ENCODE measurements around the gene CCT4. TPM values are rescaled to one million over a fixed set of nuclear protein-coding genes. Genes with fewer than 3 reads are reported as not detected.
"Not testable (repeated sequence)": the region's sequence is repeated elsewhere in the genome, so short reads cannot be mapped to it uniquely, and the experiment has no call there.

CCT4 gene
- polyA plus RNA-seq, 1 donor: 107 TPM

- no peaks in the 10 kb centered on the region for H3K36me3 ChIP-seq (ENCODE audit: control insufficient read depth, insufficient read depth, low read length)
- no peaks in the 10 kb centered on the region for H3K4me1 ChIP-seq (ENCODE audit: control insufficient read depth, insufficient read depth, low read length)
- H3K27me3 ChIP-seq (ENCODE audit: control insufficient read depth, insufficient read depth, low read length): no peaks in the 10 kb centered on the region
- peak overlapping the region; percentile 34 for H3K27ac ChIP-seq (ENCODE audit: low read length)
- WGBS (ENCODE audit: insufficient coverage, low lambda C conversion rate): no CpG with 5 or more reads among the region's 23 CpGs
- DNase-seq: peak; percentile 91 to 97
- no peaks in the 10 kb centered on the region for H3K9me3 ChIP-seq (ENCODE audit: control insufficient read depth, low read depth, low read length)
- H3K4me3 ChIP-seq (ENCODE audit: low read length): peak overlapping the region; percentile 76
Observed at GRCh38 chr2:61854564-61855317, 33.7 kb downstream of the CCT4 start.

- Histone ChIP-seq H3K27ac (ENCODE audit: low read length) (peak within 1 kb of the TSS; percentile 81), H3K4me1 (ENCODE audit: control insufficient read depth, insufficient read depth, low read length) (no peaks in the 10 kb centered on the region), H3K36me3 (ENCODE audit: control insufficient read depth, insufficient read depth, low read length) (no peaks in the 10 kb centered on the region), H3K4me3 (ENCODE audit: low read length) (peak within 1 kb of the TSS; percentile 76), H3K27me3 (ENCODE audit: control insufficient read depth, insufficient read depth, low read length) (no peaks in the 10 kb centered on the region), H3K9me3 (ENCODE audit: control insufficient read depth, low read depth, low read length) (no peaks in the 10 kb centered on the region)
- 0% methylated on average over 1 of the region's 50 CpGs for WGBS (ENCODE audit: insufficient coverage, low lambda C conversion rate)
- DNase-seq: peak; percentile 82 to 89
Observed at GRCh38 chr2:61853847-61854563, 34.5 kb downstream of the CCT4 start, which contains the start of gene FAM161A. FAM161A (minus strand) TSS chr2:61854060; CDS start chr2:61854041, 19 bp downstream.

- Histone ChIP-seq H3K4me1 (ENCODE audit: control insufficient read depth, insufficient read depth, low read length) (no peaks in the 10 kb centered on the region), H3K27me3 (ENCODE audit: control insufficient read depth, insufficient read depth, low read length) (no peaks in the 10 kb centered on the region), H3K36me3 (ENCODE audit: control insufficient read depth, insufficient read depth, low read length) (no peaks in the 10 kb centered on the region), H3K4me3 (ENCODE audit: low read length) (peak overlapping the region; percentile 76), H3K9me3 (ENCODE audit: control insufficient read depth, low read depth, low read length) (no peaks in the 10 kb centered on the region), H3K27ac (ENCODE audit: low read length) (peak overlapping the region; percentile 81)
- no CpG with 5 or more reads among the region's 26 CpGs for WGBS (ENCODE audit: insufficient coverage, low lambda C conversion rate)
- peak in 1 of 2 donors; percentile 35 for DNase-seq
Observed at GRCh38 chr2:61853086-61853846, 35.2 kb downstream of the CCT4 start.

DNA sequence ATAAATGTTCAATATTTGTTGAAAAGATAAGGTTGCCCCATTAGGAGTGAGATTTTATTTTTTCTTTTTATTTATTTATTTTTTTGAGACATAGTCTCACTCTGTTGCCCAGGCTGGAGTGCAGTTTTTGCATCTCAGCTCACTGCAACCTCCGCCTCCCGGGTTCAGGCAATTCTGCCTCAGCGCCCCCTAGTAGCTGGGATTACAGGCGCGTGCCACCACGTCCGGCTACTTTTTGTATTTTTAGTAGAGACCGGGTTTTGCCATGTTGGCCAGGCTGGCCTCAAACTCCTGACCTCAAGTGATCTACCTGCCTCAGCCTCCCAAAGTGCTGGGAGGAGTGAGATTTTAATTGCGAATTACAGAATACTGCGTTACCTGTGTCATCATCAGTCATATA is 37.2 kb downstream of the CCT4 start:
- not testable (repeated sequence) for H3K4me1 ChIP-seq (ENCODE audit: control insufficient read depth, insufficient read depth, low read length); DNase-seq; H3K27me3 ChIP-seq (ENCODE audit: control insufficient read depth, insufficient read depth, low read length); H3K36me3 ChIP-seq (ENCODE audit: control insufficient read depth, insufficient read depth, low read length); H3K9me3 ChIP-seq (ENCODE audit: control insufficient read depth, low read depth, low read length); H3K27ac ChIP-seq (ENCODE audit: low read length); H3K4me3 ChIP-seq (ENCODE audit: low read length)
- WGBS (ENCODE audit: insufficient coverage, low lambda C conversion rate): no CpG with 5 or more reads among the region's 10 CpGs

- Histone ChIP-seq H3K27ac (ENCODE audit: low read length) (no peak overlapping the region), H3K4me1 (ENCODE audit: control insufficient read depth, insufficient read depth, low read length) (no peaks in the 10 kb centered on the region), H3K36me3 (ENCODE audit: control insufficient read depth, insufficient read depth, low read length) (no peaks in the 10 kb centered on the region), H3K9me3 (ENCODE audit: control insufficient read depth, low read depth, low read length) (no peaks in the 10 kb centered on the region), H3K27me3 (ENCODE audit: control insufficient read depth, insufficient read depth, low read length) (no peaks in the 10 kb centered on the region), H3K4me3 (ENCODE audit: low read length) (no peak overlapping the region)
- no peak for DNase-seq
- no CpG with 5 or more reads among the region's 3 CpGs for WGBS (ENCODE audit: insufficient coverage, low lambda C conversion rate)
Observed at GRCh38 chr2:61845320-61845719, 43.1 kb downstream of the CCT4 start.

GRCh38 chr2:61841286-61841685 is 47.2 kb downstream of the CCT4 start:
- 100% methylated on average over 1 of the region's 3 CpGs for WGBS (ENCODE audit: insufficient coverage, low lambda C conversion rate)
- Histone ChIP-seq H3K9me3 (ENCODE audit: control insufficient read depth, low read depth, low read length) (no peaks in the 10 kb centered on the region), H3K4me1 (ENCODE audit: control insufficient read depth, insufficient read depth, low read length) (no peaks in the 10 kb centered on the region), H3K4me3 (ENCODE audit: low read length) (no peak overlapping the region), H3K27ac (ENCODE audit: low read length) (no peak overlapping the region), H3K27me3 (ENCODE audit: control insufficient read depth, insufficient read depth, low read length) (no peaks in the 10 kb centered on the region), H3K36me3 (ENCODE audit: control insufficient read depth, insufficient read depth, low read length) (no peaks in the 10 kb centered on the region)
- DNase-seq: no peak

- Histone ChIP-seq H3K4me1 (ENCODE audit: control insufficient read depth, insufficient read depth, low read length) (no peaks in the 10 kb centered on the region), H3K27me3 (ENCODE audit: control insufficient read depth, insufficient read depth, low read length) (no peaks in the 10 kb centered on the region), H3K9me3 (ENCODE audit: control insufficient read depth, low read depth, low read length) (no peaks in the 10 kb centered on the region), H3K27ac (ENCODE audit: low read length) (no peak overlapping the region), H3K4me3 (ENCODE audit: low read length) (no peak overlapping the region), H3K36me3 (ENCODE audit: control insufficient read depth, insufficient read depth, low read length) (no peaks in the 10 kb centered on the region)
- DNase-seq: no peak
- 0% methylated on average over 1 of the region's 1 CpG for WGBS (ENCODE audit: insufficient coverage, low lambda C conversion rate)
Observed at GRCh38 chr2:61834893-61835292, 53.6 kb downstream of the CCT4 start.

- no peaks in the 10 kb centered on the region for H3K4me1 ChIP-seq (ENCODE audit: control insufficient read depth, insufficient read depth, low read length)
- no peaks in the 10 kb centered on the region for H3K9me3 ChIP-seq (ENCODE audit: control insufficient read depth, low read depth, low read length)
- no peak overlapping the region for H3K4me3 ChIP-seq (ENCODE audit: low read length)
- H3K27ac ChIP-seq (ENCODE audit: low read length): no peak overlapping the region
- H3K27me3 ChIP-seq (ENCODE audit: control insufficient read depth, insufficient read depth, low read length): no peaks in the 10 kb centered on the region
- H3K36me3 ChIP-seq (ENCODE audit: control insufficient read depth, insufficient read depth, low read length): no peaks in the 10 kb centered on the region
- no peak for DNase-seq
- no CpG with 5 or more reads among the region's 1 CpG for WGBS (ENCODE audit: insufficient coverage, low lambda C conversion rate)
Observed at GRCh38 chr2:61833971-61834370, 54.5 kb downstream of the CCT4 start.

DNA sequence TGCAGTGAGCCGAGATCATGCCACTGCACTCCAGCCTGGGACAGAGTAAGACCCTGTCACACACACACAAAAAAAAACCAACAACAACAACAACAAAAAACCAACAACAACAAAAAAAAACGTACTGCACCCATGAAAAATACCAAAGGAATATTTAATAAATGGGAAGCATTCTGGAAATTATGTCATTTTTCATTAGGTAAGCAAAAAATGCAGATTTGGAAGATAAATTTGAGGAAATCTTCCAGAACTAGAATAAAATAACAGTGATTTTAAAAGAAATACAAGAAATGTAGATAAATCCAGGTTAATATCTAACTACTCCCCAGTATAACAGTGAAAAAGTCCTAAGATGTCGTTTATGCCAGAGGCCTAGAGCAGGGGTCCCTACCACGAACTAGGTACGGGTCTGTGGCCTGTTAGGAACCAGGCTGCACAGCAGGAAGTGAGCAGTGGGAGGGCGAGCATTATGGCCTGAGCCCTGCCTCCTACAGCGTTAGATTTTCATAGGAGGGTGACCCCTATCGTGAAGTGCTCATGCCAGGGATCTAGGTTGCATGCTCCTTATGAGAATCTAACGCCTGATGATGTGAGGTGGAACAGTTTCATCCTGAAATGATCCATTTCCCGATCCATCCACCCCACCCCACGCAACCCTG is 56.1 kb downstream of the CCT4 start:
- H3K27ac ChIP-seq (ENCODE audit: low read length): no peak overlapping the region
- H3K36me3 ChIP-seq (ENCODE audit: control insufficient read depth, insufficient read depth, low read length): no peaks in the 10 kb centered on the region
- H3K9me3 ChIP-seq (ENCODE audit: control insufficient read depth, low read depth, low read length): no peaks in the 10 kb centered on the region
- no peaks in the 10 kb centered on the region for H3K27me3 ChIP-seq (ENCODE audit: control insufficient read depth, insufficient read depth, low read length)
- H3K4me1 ChIP-seq (ENCODE audit: control insufficient read depth, insufficient read depth, low read length): no peaks in the 10 kb centered on the region
- no peak for DNase-seq
- no CpG with 5 or more reads among the region's 11 CpGs for WGBS (ENCODE audit: insufficient coverage, low lambda C conversion rate)
- H3K4me3 ChIP-seq (ENCODE audit: low read length): no peak overlapping the region

DNA sequence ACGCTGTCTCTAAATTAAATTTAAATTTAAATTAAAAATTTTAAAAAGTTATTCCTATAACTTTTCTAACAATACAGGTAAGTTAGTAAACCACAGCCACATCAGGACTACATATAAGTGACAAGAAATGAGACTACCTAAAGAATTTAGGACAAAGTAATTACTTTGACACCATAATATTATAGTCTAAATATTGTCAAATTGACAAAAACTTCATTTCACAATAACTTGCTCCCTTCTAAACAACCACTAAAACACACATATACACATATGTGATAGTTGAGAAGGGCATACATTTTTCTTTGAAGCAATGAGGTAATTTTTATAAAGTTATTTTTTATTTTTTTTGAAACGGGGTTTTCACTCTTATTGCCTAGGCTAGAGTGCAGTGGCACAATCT is 66.2 kb downstream of the CCT4 start:
- no peaks in the 10 kb centered on the region for H3K4me1 ChIP-seq (ENCODE audit: control insufficient read depth, insufficient read depth, low read length)
- no peaks in the 10 kb centered on the region for H3K27me3 ChIP-seq (ENCODE audit: control insufficient read depth, insufficient read depth, low read length)
- H3K4me3 ChIP-seq (ENCODE audit: low read length): no peak overlapping the region
- H3K36me3 ChIP-seq (ENCODE audit: control insufficient read depth, insufficient read depth, low read length): no peaks in the 10 kb centered on the region
- DNase-seq: no peak
- H3K9me3 ChIP-seq (ENCODE audit: control insufficient read depth, low read depth, low read length): no peaks in the 10 kb centered on the region
- WGBS (ENCODE audit: insufficient coverage, low lambda C conversion rate): 90% methylated on average over 2 of the region's 2 CpGs
- no peak overlapping the region for H3K27ac ChIP-seq (ENCODE audit: low read length)
